Middle frontal gyrus (tissue), 1 donor: ENCODE measurements around the gene PSD.
A peak's percentile ranks its signal among the peaks of the same experiment; 100 is the strongest.

Experiments
- DNase-seq: peaks from one replicate; pipeline ENCODE4 v3.0.0-alpha.2; 2015; ENCODE audit warnings: low spot score; ENCODE audit errors: extremely low spot score

Gene PSD

DNA sequence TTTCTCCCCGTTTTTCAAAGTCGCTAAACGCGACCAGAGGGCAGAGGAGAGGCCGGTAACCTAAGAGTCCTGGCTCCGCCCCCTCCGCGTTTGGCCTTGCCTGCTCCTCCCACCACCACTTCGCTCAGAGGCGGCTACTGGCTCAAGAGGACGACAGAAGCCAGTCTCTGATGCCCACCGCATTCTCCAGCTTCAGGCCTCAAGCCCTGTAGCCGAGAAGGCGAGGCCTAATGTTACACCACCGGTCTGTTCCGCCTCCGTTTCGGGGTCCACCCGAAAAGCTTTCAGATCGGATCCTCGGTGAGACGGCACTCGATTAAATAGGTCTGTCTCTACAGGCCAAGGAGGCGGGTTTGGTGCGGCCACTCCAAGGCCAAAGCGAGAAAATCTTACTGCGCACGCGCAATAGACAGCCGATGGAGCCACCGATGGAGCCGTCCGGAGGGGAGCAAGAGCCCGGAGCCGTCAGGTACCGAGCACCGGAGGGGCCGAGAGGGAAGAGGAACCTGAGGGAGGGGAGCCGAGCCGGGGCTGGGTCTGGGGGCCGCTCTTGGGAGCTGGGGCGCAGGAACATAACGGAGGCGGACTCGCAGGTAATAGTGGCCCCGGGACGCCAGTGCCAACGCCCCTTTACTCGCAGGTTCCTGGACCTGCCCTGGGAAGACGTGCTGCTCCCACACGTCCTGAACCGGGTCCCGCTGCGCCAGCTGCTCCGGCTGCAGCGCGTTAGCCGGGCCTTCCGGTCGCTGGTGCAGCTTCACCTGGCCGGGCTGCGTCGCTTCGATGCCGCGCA, 2.3 kb upstream of the PSD start, which contains the start of gene FBXL15:
Gene FBXL15, plus strand, starts transcription at position 123 of the 793 bp plus-strand sequence. Its CDS starts 294 bp downstream, at position 417.
- peak; percentile 89 for DNase-seq

DNA sequence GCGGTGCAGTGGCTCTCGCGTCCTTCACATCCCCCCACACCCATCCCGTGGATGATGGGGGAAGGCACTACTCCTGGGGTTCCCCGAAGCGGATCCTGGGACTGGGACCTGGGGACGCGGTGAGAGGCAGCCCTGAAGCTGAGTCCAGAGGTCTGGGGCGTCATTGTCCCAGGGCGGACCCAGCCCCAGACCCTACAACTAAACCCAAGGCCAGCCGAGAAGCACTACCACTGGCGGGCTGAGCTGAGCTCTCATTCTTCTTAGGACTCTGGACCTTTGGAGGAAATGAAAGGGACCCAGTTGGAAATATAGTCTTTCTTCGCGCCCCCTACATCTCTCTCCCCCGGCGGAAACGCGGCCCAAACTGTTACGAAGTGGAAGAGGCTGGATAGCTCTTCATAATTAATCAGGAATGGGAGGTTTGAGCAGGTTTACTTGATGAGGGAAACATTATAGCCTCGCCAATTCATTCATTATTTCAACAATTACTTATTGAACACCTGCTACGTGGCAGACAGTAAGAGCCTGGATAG, 1.7 kb upstream of the PSD start:
- no peak for DNase-seq

DNA sequence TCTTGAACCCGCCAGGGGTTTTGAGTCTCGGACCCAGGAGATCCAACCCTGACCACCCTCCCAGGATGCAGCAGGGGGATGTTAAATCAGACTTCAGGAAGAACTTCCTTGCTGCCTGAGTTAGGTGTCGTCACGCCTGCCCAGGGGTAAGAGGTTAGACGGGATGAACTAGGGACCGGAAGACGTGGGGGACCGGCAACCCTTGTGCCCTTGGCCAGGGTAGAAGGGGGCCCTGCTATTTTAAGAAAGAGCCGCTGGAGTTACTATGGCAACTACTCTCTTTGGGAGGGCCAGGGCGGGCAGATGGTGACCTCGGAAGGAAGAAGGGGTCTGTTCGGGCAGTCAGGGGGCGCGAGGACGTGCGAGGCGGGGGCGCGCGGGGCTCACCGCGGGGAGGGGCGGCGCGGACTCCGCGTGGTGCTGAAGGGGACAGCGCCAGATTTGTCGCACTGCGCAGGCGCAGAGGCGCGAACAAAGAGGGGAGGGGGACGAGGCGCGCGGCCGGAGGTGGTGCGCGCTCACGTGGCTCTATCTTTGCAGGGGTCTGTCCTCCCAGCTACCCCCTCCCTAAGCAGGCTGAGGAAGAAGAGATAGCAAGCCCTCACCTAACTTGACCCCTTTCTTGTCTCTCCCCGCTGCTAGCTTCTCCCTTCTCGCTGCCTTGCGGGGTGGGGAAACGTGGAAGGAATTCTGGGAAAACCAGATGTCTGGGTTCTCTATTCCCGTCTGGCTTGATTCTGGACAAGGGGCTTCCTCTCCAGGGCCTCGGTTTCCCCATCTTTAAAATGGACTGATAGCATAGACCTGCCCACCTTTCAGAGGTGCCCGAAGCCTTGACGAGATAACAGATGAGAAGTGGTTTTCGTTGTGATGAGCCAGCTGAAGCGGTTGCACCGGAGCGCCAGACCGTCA, 940 bp upstream of the PSD start:
- DNase-seq = no peak

DNA sequence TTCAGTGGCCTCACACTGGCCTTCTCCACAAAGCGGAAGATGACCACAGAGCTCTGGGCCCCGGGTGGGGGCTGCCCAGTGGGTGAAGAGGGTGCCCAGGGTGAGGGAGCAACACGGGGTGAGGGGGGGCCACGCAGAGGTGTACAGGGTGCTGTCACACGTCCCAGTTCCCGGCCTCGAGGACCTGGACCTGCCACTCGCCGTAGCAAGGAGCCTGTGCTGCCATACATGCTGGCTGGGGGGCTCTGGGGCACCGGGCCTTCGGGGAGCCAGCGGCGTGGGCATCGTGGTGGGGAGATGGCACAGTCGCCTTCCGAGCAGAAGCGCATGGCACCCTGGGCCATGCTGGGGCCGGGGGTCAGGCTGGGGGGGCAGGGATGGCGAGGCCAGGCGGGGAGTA, 1.9 kb downstream of the PSD start:
- DNase-seq = no peak

DNA sequence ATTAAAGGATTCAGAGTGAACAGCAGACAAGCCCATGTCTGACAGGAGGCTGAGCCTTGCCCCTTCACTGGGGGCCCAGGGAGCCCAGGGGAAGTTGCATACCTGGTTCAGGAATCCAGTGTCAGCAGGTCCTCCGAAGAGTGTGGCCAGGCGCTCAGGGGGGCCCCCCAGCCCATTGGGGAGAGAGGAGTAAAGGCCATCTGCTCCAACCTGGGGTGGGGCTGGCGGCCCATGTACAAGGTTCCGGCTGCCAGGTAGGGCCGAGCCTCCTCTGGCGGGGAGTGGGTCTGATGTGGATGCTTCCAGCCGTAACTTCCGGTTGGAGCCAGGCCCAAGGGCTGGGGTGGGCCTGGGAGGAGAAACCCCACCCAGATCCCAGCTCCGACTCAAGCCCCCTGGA, 2.3 kb downstream of the PSD start:
- no peak for DNase-seq

DNA sequence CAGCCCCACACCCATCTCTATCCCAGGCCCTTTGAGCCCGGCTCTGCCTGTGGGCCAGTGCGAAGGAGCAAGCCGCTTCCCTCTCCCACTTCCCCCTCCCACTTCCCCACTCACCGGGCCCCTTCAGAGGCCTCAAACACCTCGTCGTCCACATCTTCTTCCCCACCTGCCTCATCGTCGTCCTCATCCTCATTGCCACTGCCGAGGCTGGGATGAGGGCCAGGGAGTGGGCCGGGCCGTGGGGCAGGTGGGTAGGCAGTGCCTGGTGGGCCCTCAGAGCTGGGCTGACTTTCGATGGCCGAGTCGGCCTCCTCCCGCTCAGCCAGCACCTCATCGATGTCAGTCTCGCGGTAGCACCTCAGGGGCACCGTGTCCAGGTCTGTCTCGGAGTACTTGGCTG, 3.8 kb downstream of the PSD start:
- no peak for DNase-seq

DNA sequence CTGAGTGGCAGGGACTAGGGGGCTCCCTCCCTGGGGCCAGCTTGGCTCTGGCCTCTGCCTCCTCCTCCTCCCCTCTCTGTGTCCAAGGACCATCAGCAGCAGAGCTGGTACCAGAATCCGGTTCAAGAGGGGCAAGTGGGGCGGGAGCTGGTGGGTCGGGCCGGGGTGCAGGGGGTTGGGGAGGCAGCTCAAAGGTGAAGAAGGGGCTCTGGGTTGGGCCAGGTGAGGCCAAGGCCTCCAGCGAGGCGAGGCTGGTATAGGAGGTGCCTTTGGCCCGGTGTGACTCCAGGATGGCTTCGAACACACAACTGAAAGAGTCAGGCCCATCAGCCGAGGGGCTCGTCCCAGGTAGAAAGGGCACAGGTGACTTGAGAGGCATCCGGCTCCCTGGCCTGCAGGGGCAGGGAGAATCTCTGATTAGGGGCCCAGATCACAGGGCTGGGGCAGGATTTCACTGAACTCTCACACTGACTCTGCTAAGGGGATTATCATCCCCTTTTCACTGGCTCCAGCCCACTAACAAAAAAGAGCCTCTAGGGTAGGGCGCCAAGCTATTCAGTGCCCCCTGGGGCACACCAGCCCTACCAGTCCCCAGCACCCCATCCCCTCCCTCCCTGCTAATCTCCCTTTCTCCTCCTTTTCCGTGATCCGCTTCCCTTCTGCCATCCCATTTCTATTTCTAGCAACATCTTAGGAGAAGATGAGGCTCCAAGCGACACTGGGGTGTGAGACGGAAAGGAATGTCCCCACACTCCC, 4.6 kb downstream of the PSD start:
- no peak for DNase-seq

DNA sequence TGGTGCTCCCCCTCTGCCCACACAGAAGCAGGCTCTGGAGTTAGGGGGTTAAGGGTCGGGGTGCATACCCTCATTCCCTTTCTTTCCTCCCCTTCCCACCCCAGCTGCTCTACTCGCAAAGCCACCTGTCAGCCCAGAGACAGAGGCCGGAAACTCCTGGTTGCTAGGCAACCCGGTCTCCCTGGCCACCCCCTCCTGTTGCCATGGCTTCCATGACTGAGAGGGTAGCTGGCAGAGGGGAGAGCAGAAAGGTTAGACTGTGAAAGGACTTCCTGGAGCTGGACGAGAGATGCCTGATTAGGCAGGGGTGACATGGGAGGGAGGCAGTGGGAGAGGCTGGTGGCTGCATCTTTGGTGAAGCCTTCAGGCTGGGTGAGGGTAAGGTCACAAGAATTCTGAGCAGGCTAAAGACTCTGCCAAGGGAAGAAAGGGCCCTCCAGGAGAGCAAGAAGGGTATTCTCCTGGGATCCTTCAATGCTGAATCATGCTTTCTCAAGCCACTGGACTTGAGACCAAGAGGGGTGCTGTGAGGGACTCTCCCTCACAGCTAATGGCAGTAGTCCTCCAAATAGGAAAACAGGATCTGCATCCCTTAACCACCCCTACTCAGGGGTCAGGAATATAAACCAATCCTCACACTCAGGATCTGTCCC, 5.4 kb downstream of the PSD start:
- DNase-seq = no peak

DNA sequence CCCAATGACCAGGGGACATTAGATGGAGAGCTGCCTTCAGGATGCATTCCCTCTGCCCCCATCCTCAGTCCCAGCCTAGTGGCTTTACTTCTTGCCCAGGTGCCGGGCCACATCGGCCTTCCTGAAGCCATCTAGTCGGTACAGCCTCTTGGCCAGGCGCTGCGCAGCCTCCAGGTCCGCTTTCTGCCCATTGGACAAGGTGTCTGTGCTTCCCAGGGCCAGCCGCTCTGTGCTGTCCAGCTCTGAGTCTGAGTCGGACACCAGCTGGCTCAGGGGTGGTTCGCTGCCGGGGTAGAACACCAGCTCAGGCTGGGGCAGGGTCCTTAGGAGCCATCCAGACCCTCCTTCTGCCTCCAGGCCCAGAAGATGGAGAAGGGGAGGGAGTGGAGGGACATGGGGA, 6.3 kb downstream of the PSD start:
- DNase-seq = no peak

DNA sequence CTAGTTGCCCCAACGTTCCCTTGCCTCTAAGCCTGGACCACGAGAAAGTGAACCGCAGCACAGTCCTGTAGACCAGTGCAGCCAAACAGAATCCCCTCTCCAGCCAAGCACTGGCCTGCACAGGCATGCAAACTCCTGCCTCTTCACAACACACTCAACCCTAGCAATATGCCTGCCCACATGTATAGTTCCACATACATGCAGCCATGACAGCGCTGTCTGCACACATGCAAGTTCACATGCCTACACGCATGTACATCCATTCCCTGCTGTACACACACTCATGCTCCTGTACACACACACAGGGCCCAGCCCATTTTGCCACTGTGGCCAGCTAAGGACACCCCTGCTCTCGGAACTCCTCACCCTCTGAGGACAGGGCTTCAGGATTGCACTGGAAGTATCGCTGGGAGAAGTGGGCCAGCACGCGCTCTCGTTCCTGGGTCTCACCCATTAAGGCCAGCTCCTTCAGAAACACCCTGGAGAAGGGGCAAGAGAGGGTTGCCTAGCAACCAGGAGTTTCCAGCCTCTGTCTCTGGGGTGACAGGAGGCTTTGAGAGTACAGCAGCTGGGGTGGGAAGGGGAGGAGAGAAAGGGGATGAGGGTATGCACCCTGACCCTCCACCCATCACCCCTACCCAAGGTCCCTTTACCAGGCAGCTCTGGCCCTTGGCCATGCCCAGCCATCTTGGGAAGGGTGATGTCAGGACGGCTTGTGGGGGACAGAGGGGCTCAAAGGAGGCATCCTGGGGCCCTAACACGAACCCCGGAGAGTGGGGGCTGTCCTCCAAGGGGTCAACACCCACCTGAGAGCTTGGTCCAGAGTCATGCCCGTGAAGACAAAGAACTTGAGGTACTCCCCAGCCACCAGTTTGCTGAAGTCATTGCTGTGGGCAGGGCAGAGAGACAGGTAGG, 7.0 kb downstream of the PSD start:
- no peak for DNase-seq

DNA sequence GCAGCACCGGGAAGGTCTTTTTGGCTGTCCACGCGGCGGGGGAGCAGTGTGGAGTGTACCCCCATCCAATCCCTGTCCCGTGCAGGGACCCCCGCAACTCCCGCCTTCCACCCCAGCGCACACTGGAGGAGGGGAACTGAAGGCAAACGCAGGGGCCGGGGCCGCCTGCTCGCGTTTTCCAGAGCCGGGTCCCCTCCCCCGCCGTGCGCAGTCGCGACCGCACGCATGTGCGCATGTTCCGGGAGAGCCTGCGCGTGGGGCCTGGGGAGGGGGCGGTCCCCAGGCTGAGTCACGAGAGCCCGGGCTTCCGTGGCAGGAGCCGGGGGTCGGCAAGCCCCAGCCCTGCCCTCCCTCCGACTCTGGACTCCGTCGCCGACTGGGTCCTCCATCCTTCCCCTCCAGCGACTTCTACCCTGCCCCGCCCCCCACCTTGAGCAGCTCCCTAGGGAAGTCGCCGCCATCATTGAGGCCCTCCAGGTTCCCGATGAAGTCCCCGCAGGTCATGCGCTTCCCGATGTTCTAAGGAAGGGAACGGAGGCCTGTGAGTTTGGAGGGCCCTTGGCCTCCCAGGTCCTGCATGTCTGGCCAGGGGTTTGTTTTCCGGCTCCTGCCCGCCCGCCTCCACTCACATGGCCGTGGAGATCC, 8.0 kb downstream of the PSD start:
- DNase-seq = no peak

DNA sequence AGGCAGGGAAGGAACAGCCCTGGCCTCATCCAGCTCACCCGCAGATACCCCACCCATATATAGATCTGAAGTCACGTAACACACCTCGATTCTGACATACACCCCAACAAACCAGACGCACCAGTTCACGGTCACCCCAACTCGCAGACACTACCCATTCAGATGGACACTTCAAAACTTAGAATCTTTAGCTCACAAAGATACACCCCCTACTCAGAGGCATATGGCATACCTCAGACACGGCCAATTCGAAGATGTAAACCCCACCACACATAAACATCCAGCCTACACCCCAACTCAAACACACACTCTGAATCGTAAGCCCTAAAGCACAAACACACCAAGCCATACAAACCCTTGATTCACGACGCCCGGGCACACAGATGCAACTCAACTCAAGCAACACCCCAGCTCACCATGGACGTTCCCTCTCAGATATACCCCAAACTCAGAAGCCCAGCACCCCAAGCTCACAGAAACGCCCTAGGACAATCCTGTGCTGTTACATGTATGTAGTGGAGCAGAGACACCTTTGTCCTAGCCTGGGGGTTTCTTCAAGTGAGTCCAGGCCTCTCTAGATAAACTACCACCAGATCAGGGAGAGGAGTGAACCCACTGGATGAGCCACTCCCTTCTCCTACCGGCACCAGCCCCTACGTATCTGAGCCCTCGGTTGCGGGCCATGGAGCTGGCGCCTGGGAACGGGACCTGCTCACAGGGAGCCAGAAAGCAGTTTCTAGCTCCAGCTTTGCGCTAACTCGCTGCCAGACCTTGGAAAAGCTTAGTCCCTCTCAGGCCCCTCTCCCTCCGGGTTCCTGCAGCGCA, 8.8 kb downstream of the PSD start:
- no peak for DNase-seq

DNA sequence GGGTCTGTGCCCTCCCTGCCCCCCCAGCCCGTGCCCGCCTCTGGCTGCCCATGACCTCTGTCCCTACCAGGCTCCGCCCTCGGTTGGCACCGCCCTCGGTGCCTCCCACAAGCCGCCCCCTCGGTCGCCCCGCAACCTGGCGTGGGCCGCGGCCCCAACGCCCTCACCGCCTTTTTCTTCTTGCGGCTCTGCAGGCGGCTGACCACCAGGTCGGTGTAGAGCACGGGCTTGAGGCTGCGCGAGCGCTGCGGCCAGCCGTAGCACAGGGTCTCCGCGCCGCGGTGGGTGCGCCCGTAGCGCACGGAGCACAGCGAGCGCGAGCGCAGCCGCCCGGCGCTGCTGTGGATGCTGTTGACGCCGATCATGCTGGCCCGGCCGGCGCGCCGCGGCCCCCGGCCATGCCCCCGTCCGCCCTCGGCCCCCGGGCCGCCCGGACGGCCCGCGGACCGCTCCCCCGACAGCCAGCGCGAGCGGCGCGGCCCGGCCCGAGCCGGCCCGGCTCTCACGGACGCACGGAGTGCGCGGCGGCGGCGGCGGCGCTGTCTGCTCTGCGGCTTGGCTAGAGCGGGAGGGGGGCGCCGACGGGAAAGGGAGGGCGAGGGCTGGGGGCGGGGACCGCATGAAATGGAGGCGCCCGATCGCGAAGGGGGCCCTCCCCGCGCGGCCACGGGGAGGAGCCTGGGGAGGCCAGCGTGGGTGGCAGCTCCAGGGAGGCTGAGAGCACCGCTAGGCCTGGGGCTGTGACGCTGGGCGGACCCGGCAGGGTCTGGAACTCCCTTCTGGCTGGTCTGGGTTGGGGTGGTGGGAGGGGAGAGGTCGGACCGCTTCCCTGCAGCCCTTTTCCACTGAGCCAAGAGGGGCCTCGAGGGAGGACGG, 9.6 kb downstream of the PSD start:
- DNase-seq = no peak

DNA sequence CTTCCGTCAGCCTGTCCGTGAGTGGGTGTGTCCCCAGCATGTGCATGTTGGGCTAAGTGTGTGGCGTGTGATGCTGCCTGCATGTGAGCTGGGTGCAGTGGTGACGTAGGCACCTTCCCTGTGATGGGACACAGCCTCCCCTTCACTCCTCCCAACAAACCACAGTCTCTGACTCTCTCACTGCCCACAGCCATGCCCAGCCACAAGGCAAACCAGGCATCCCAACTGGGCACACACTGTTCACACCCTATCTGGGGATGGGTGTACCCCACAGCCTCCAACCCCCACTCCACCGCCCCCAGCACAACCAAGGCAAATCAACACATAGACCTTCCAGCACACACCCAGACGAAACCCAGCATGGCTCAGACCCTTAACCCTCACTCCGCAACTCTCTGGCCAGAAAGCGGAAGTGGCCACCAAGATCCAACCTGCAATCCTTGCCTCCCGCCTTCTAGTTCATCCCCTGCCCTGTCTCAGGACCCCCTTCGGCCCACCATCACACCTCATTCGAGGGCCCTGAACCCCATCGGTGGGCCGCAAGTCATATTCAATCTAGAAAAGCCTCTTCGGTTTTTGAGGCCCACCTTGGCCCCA, 10.4 kb downstream of the PSD start:
- DNase-seq = no peak

DNA sequence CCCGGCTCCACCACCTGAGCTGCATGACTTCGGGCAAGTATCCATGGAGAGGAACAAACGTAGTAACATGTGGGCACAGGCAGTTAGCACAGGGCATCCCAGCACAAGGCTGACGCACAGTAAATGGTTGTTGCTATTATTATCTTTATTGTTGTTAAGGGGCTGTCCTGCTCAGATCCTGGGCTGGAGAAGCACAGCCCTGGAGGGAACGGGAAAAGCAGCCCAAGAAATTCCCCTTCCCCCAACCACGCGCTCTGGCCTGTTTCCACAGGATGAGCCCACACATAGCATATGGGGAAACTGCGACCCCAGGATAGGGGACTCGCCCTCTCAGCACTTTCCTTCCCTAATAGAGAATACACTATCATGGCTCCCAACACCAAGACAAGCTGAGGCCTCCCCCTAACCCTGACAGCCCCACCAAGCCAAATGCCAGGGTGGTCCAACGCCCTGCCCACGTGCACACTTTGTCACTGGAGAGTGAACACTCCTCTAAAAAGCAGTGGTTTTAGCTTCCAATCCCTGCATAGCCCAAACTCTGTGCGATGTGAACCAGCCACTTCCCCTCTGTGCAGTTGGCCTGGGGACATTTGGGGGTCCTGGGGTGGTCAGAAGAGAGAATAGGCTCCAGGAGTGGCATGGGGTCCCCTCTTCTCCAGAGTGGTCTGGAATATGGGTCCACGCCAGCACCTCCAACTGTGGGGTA, 11.0 kb downstream of the PSD start:
- no peak for DNase-seq

DNA sequence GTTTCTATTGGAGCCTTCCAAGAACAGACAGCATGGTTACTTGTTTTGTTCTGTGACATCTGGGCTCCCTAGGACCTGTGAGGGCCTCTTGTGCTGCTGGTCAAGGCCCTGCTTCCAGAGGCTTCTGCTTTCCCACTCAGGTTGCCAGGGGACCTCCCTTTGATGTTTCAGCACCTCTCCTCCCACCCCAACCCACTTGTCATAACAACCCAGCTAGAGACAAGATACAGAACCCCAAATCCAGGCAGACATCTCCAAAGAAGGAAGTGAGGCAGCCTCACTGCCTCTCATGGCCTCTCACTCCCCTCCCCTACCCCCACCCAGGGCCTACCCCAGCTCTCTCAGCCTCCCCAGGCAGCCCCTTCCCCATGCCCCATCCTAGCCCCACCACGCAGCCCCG, 11.8 kb downstream of the PSD start:
- DNase-seq = no peak

DNA sequence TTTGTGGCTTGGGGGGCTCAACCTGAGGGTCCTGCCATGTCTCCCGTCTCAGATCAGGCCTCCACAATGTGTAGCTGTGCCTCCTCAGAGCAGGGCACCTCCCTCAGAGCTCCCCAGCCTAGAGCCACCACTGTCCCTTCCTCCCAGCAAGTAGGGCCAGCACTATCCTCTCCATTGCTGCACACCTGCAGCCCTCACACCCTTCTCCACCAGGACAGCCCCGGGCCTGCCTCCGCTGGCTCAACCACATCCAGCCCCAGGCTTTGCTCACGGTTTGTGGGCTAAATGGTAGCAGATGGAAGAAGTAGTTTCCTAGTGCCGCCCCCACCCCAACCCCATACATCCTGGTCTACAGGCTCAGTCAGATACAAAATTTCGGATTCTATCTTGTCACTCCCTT, 13.0 kb downstream of the PSD start:
- DNase-seq = no peak
